OCI-LY7 (cell line): ENCODE results near the gene GRAP.

Source experiments
- EZH2phosphoT487 ChIP-seq: fragments of 200-600 bp; sonication (generic); IDR thresholded peaks from 2 replicates; pipeline ENCODE4 v1.6.1; 2018; ENCODE audit warnings: low read depth, borderline replicate concordance, mild to moderate bottlenecking, mixed run types, antibody characterized with exemption, low read length, moderate library complexity, mixed read lengths
- TF ChIP-seq, protein P1 (sequence below): fragments of 200-600 bp; sonication (generic); conservative IDR thresholded peaks from 2 replicates; pipeline ENCODE4 v1.5.1; 2014; ENCODE audit warnings: mild to moderate bottlenecking, antibody characterized with exemption, low read length, moderate library complexity, mixed read lengths

DNA sequence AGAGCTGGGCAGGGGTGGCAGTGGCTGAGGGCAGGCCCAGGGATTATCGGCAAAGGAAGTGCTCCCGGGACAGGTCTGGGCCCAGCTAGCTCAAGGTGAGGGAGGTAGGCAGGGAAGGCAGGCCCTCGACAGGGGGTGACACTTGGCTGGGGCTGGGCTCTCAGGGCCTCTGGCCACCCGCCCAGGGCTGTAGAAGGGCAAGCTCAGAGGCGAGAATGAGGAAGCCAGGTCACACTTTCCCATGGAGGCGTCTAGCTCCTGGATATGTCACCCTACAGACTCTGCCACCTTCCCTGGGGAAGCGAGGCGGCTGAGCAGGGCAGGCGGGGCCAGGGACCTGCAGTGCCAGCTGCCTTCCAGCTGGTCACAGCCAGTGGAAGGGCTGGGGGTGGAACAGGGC, 61.3 kb downstream of the GRAP start:
- TF ChIP-seq EZH2phosphoT487, result no peak
- TF ChIP-seq, protein P1, sequence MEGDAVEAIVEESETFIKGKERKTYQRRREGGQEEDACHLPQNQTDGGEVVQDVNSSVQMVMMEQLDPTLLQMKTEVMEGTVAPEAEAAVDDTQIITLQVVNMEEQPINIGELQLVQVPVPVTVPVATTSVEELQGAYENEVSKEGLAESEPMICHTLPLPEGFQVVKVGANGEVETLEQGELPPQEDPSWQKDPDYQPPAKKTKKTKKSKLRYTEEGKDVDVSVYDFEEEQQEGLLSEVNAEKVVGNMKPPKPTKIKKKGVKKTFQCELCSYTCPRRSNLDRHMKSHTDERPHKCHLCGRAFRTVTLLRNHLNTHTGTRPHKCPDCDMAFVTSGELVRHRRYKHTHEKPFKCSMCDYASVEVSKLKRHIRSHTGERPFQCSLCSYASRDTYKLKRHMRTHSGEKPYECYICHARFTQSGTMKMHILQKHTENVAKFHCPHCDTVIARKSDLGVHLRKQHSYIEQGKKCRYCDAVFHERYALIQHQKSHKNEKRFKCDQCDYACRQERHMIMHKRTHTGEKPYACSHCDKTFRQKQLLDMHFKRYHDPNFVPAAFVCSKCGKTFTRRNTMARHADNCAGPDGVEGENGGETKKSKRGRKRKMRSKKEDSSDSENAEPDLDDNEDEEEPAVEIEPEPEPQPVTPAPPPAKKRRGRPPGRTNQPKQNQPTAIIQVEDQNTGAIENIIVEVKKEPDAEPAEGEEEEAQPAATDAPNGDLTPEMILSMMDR, result no peak
